HEK293 (cell line): Measurements from ENCODE around the gene SLC44A1.

Source experiments
- CTCF ChIA-PET: fragments of 350-600 bp; formaldehyde crosslinking; extraction: SDS; loops from one replicate; lab custom pipeline; 2021; ENCODE audit warnings: antibody characterized with exemption; lab: Yijun Ruan, JAX
- POLR2A ChIA-PET: fragments of 300-600 bp; formaldehyde crosslinking; extraction: SDS; loops from one replicate; lab custom pipeline; 2020; ENCODE audit warnings: antibody characterized with exemption, inconsistent platforms; lab: Yijun Ruan, JAX
- H3K27ac ChIP-seq: fragments of 200-500 bp; sonication (Bioruptor generic); 2 replicates; pipeline ENCODE4 v1.5.1; 2014; ENCODE audit warnings: low read depth, low read length, control low read depth, inconsistent platforms; ENCODE audit errors: extremely low read depth
- H3K36me3 ChIP-seq, 2 experiments: fragments of 200-500 bp in 1 of 2; sonication (Bioruptor generic) in 1 of 2; 1 replicate in 1 of 2; 2 replicates in 1 of 2; pipeline ENCODE4 v1.5.1; 2014 to 2017; ENCODE audit warnings: inconsistent platforms in 2 of 2, low read length in 2 of 2; ENCODE audit not compliant: control insufficient read depth in 2 of 2, insufficient read depth in 1 of 2
- H3K4me1 ChIP-seq: fragments of 200-500 bp; sonication (Bioruptor generic); 2 replicates; pipeline ENCODE4 v1.5.1; 2014; ENCODE audit warnings: mild to moderate bottlenecking, low read length, inconsistent platforms; ENCODE audit not compliant: control insufficient read depth, insufficient read depth
- H3K4me3 ChIP-seq: 2 replicates; pipeline ENCODE4 v1.5.1; 2011; ENCODE audit warnings: low read depth, mild to moderate bottlenecking, control low read depth, low read length, moderate library complexity
- H3K9me3 ChIP-seq: fragments of 200-500 bp; sonication (Bioruptor generic); 2 replicates; pipeline ENCODE4 v1.5.1; 2014; ENCODE audit warnings: low read depth, low read length, inconsistent platforms; ENCODE audit not compliant: control insufficient read depth, insufficient read depth
- EGR2 ChIP-seq: fragments of 450-650 bp; formaldehyde crosslinking; IDR thresholded peaks from 2 replicates; pipeline ENCODE4 v1.5.1; 2016; ENCODE audit warnings: low read depth, missing biosample characterization, missing genetic modification characterization
- GLI4 ChIP-seq: fragments of 450-650 bp; formaldehyde crosslinking; IDR thresholded peaks from 2 replicates; pipeline ENCODE4 v1.5.1; 2016; ENCODE audit warnings: missing biosample characterization, missing genetic modification characterization
- KLF8 ChIP-seq: fragments of 450-650 bp; formaldehyde crosslinking; IDR thresholded peaks from 2 replicates; pipeline ENCODE4 v1.5.1; 2016; ENCODE audit warnings: missing biosample characterization, missing genetic modification characterization
- OSR2 ChIP-seq: fragments of 450-650 bp; formaldehyde crosslinking; IDR thresholded peaks from 2 replicates; pipeline ENCODE4 v1.5.1; 2016; ENCODE audit warnings: missing biosample characterization, missing genetic modification characterization
- SALL2 ChIP-seq: fragments of 450-650 bp; formaldehyde crosslinking; IDR thresholded peaks from 2 replicates; pipeline ENCODE4 v1.5.0; 2017; ENCODE audit warnings: missing biosample characterization, mild to moderate bottlenecking, missing genetic modification characterization, borderline replicate concordance
- SP7 ChIP-seq: fragments of 450-650 bp; formaldehyde crosslinking; IDR thresholded peaks from 2 replicates; pipeline ENCODE4 v1.5.1; 2016; ENCODE audit warnings: missing biosample characterization, missing genetic modification characterization
- WT1 ChIP-seq: fragments of 450-650 bp; formaldehyde crosslinking; IDR thresholded peaks from 2 replicates; pipeline ENCODE4 v1.5.1; 2016; ENCODE audit warnings: missing biosample characterization, missing genetic modification characterization
- ZBTB1 ChIP-seq: fragments of 450-650 bp; formaldehyde crosslinking; IDR thresholded peaks from 2 replicates; pipeline ENCODE4 v1.5.1; 2016; ENCODE audit warnings: missing biosample characterization, missing genetic modification characterization
- ZBTB20 ChIP-seq: fragments of 450-650 bp; formaldehyde crosslinking; IDR thresholded peaks from 2 replicates; pipeline ENCODE4 v1.5.1; 2016; ENCODE audit warnings: missing biosample characterization, missing genetic modification characterization
- ZBTB48 ChIP-seq: fragments of 450-650 bp; formaldehyde crosslinking; IDR thresholded peaks from 2 replicates; pipeline ENCODE4 v1.5.1; 2016; ENCODE audit warnings: missing biosample characterization, missing genetic modification characterization
- ZIC2 ChIP-seq: fragments of 450-650 bp; formaldehyde crosslinking; IDR thresholded peaks from 2 replicates; pipeline ENCODE4 v1.5.1; 2016; ENCODE audit warnings: missing biosample characterization, missing genetic modification characterization
- ZNF112 ChIP-seq: fragments of 450-650 bp; formaldehyde crosslinking; IDR thresholded peaks from 2 replicates; pipeline ENCODE4 v1.5.0; 2017; ENCODE audit warnings: missing biosample characterization, missing genetic modification characterization
- ZNF138 ChIP-seq: fragments of 450-650 bp; formaldehyde crosslinking; IDR thresholded peaks from 2 replicates; pipeline ENCODE4 v1.5.1; 2016; ENCODE audit warnings: missing biosample characterization, missing genetic modification characterization, borderline replicate concordance
- ZNF169 ChIP-seq: fragments of 450-650 bp; formaldehyde crosslinking; IDR thresholded peaks from 2 replicates; pipeline ENCODE4 v1.5.1; 2016; ENCODE audit warnings: missing biosample characterization, missing genetic modification characterization
- ZNF174 ChIP-seq: fragments of 450-650 bp; formaldehyde crosslinking; IDR thresholded peaks from 2 replicates; pipeline ENCODE4 v1.5.0; 2017; ENCODE audit warnings: missing biosample characterization, mild to moderate bottlenecking, missing genetic modification characterization
- ZNF19 ChIP-seq: fragments of 450-650 bp; formaldehyde crosslinking; IDR thresholded peaks from 2 replicates; pipeline ENCODE4; 2016; ENCODE audit warnings: missing biosample characterization, missing genetic modification characterization, low read depth
- ZNF621 ChIP-seq: fragments of 450-650 bp; formaldehyde crosslinking; IDR thresholded peaks from 2 replicates; pipeline ENCODE4 v1.5.1; 2017; ENCODE audit warnings: missing biosample characterization, missing genetic modification characterization
- ZNF654 ChIP-seq: fragments of 450-650 bp; formaldehyde crosslinking; IDR thresholded peaks from 2 replicates; pipeline ENCODE4 v1.5.1; 2016; ENCODE audit warnings: low read depth, missing biosample characterization, missing genetic modification characterization
- ZNF768 ChIP-seq: fragments of 450-650 bp; formaldehyde crosslinking; IDR thresholded peaks from 2 replicates; pipeline ENCODE4 v1.5.1; 2018; ENCODE audit warnings: missing biosample characterization, mild to moderate bottlenecking, missing genetic modification characterization
- ZNF777 ChIP-seq: fragments of 450-650 bp; formaldehyde crosslinking; IDR thresholded peaks from 2 replicates; pipeline ENCODE4 v1.5.1; 2017; ENCODE audit warnings: missing biosample characterization, missing genetic modification characterization, borderline replicate concordance
- ZNF785 ChIP-seq: fragments of 450-650 bp; formaldehyde crosslinking; IDR thresholded peaks from 2 replicates; pipeline ENCODE4 v1.5.1; 2016; ENCODE audit warnings: missing biosample characterization, missing genetic modification characterization
- ZSCAN30 ChIP-seq: fragments of 450-650 bp; IDR thresholded peaks from 2 replicates; pipeline ENCODE4 v1.5.1; 2018; ENCODE audit warnings: missing biosample characterization, mild to moderate bottlenecking, missing genetic modification characterization, moderate library complexity
- TF ChIP-seq, protein P1 (sequence below): fragments of 450-650 bp; formaldehyde crosslinking; IDR thresholded peaks from 2 replicates; pipeline ENCODE4 v1.5.1; 2016; ENCODE audit warnings: missing biosample characterization, missing genetic modification characterization
- TF ChIP-seq, protein P2 (sequence below): fragments of 450-650 bp; formaldehyde crosslinking; IDR thresholded peaks from 2 replicates; pipeline ENCODE4 v1.5.1; 2017; ENCODE audit warnings: missing biosample characterization, missing genetic modification characterization
- TF ChIP-seq, protein P3 (sequence below): fragments of 450-650 bp; formaldehyde crosslinking; IDR thresholded peaks from 2 replicates; pipeline ENCODE4 v1.5.1; 2016; ENCODE audit warnings: missing biosample characterization, missing genetic modification characterization

Gene SLC44A1

DNA sequence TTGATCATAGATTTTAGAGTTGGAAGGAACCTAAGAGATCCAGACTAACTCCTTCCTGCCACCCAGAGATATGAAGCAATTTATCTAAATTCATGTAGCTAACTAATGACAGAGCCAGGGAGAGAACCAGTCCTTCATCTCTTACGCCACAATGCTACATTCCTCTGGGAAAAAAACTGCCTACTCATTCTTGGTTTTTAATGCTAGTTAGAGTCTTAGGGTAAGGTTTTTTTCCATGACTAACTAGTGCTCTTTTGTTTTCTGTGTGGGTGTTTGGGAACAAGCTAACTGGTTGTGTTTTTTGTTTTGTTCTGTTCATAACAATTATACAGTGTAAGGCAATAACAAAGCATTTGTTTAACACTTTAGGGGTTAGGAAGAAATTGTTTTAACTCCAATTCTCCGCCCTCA, 52.4 kb downstream of the SLC44A1 start:
- CTCF ChIA-PET = no interaction called here
- H3K9me3 ChIP-seq = no peaks in the 10 kb centered on the region
- peaks cover 0 to 17% of the 10 kb centered on the region in 2 experiments; a peak in 2 of 3 replicates for H3K36me3 ChIP-seq
- TF ChIP-seq ZNF654 (tag by site-specific recombination) = no peak
- TF ChIP-seq ZNF777 (tag by site-specific recombination) = no peak
- TF ChIP-seq, protein P1, sequence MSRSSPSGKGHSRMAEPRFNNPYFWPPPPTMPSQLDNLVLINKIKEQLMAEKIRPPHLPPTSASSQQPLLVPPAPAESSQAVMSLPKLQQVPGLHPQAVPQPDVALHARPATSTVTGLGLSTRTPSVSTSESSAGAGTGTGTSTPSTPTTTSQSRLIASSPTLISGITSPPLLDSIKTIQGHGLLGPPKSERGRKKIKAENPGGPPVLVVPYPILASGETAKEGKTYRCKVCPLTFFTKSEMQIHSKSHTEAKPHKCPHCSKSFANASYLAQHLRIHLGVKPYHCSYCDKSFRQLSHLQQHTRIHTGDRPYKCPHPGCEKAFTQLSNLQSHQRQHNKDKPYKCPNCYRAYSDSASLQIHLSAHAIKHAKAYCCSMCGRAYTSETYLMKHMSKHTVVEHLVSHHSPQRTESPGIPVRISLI (tag by site-specific recombination) = no peak
- TF ChIP-seq ZSCAN30 (tag by site-specific recombination) = no peak
- no peak for TF ChIP-seq SP7 (tag by site-specific recombination)
- TF ChIP-seq KLF8 (tag by site-specific recombination) = no peak
- TF ChIP-seq EGR2 (tag by site-specific recombination) = no peak
- no peak for TF ChIP-seq GLI4 (tag by site-specific recombination)
- TF ChIP-seq ZBTB1 = no peak
- H3K4me1 ChIP-seq = no peaks in the 10 kb centered on the region; the same call in 1 of the 2 replicates
- no peak overlapping the region for H3K4me3 ChIP-seq
- H3K27ac ChIP-seq = no peak overlapping the region
- POLR2A ChIA-PET = no interaction called here

DNA sequence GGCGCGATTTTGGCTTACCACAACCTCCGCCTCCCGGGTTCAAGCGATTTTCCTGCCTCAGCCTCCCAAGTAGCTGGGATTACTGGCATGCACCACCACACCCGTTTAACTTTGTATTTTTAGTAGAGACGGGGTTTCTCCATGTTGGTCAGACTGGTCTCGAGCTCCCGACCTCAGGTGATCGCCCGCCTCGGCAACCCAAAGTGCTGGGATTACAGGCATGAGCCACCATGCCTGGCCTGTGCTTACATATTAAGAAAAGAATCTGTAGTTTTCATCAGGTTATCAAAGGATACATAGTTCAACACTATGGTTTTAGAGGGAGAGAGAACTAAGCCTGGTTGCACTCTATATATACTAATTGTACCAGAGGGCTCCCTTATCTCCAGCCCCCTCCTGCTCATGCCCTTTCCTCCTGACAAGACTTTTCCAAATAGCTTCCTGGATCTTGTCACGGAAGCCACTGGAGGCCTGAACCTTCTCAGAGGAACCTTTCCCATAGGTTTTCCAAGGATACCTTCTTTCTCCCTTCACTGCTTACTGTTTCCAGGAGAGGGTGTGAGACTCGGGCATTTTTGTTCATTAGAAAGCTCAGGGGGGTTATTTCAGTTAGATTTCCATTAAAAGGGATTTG, 53.1 kb downstream of the SLC44A1 start:
- CTCF ChIA-PET = interaction anchor here (0.5 to 0.7 kb wide), 2 partner anchors 149 to 554 kb away, joined by 3 to 5 read pairs; no protein-coding TSS in a partner anchor
- H3K9me3 ChIP-seq = no peaks in the 10 kb centered on the region
- no peak for TF ChIP-seq ZNF169 (tag by site-specific recombination)
- no peak for TF ChIP-seq ZNF138 (tag by site-specific recombination)
- TF ChIP-seq, all 188 proteins: peak for 0
- Histone ChIP-seq H3K4me3 (no peak overlapping the region), H3K4me1 (no peaks in the 10 kb centered on the region; the same call in 1 of the 2 replicates), H3K36me3 (peaks cover 0 to 17% of the 10 kb centered on the region in 2 experiments; a peak in 2 of 3 replicates), H3K27ac (no peak overlapping the region)
- POLR2A ChIA-PET = no interaction called here

DNA sequence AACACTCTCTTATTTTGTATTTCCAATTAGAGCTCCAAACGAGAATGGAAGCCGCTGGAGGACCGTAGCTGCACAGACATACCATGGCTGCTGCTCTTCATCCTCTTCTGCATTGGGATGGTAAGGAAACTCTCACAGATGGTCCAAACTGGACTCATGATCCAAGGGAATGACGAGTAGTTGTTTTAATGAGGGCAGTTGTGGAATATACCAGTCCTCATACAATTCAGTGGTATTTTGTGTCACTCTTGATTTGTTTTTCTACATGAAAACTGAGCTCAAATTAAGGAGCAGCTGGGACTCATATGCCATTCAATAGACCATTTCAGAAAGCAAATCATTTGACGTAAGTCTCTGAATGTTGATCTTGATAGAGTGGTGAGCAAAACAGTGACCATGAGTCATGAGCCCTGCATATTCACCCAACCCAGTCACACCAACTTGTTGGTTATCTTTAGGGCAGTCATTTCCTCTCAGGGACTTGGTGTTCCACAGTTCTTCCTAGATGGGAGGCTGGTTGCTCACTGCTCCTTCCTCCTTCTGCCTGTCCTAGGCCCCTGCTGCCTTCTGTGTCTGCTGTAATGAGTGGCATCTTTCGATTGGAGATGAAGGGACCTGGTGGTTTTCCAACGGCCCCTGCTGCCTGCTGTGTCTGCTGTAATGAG, 54.9 kb downstream of the SLC44A1 start:
- H3K36me3 ChIP-seq = peaks cover 0 to 21% of the 10 kb centered on the region in 2 experiments; a peak in 2 of 3 replicates
- no peak overlapping the region for H3K4me3 ChIP-seq
- POLR2A ChIA-PET = interaction anchor here (0.5 kb wide), 1 partner anchor 90 kb away, joined by 5 read pairs; no protein-coding TSS in a partner anchor
- TF ChIP-seq, protein P2, sequence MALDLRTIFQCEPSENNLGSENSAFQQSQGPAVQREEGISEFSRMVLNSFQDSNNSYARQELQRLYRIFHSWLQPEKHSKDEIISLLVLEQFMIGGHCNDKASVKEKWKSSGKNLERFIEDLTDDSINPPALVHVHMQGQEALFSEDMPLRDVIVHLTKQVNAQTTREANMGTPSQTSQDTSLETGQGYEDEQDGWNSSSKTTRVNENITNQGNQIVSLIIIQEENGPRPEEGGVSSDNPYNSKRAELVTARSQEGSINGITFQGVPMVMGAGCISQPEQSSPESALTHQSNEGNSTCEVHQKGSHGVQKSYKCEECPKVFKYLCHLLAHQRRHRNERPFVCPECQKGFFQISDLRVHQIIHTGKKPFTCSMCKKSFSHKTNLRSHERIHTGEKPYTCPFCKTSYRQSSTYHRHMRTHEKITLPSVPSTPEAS (tag by site-specific recombination) = no peak
- TF ChIP-seq ZIC2 (tag by site-specific recombination) (no peak), ZNF621 (tag by site-specific recombination) (no peak), ZNF112 (tag by site-specific recombination) (no peak), ZNF174 (tag by site-specific recombination) (no peak), SP7 (tag by site-specific recombination) (no peak), SALL2 (tag by site-specific recombination) (no peak), ZBTB48 (no peak), ZNF785 (tag by site-specific recombination) (no peak), ZBTB20 (tag by site-specific recombination) (no peak), OSR2 (tag by site-specific recombination) (no peak), ZNF19 (no peak), ZNF768 (no peak), WT1 (tag by site-specific recombination) (no peak), ZSCAN30 (tag by site-specific recombination) (no peak)
- TF ChIP-seq, protein P3, sequence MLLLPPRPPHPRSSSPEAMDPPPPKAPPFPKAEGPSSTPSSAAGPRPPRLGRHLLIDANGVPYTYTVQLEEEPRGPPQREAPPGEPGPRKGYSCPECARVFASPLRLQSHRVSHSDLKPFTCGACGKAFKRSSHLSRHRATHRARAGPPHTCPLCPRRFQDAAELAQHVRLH (tag by site-specific recombination) = no peak
- TF ChIP-seq, all 188 proteins: peak for 0
- CTCF ChIA-PET = interaction anchor here (1.0 kb wide), 1 partner anchor 19 kb away, joined by 3 read pairs; no protein-coding TSS in a partner anchor
- H3K27ac ChIP-seq = no peak overlapping the region
- H3K4me1 ChIP-seq = no peaks in the 10 kb centered on the region; the same call in 1 of the 2 replicates
- H3K9me3 ChIP-seq = no peaks in the 10 kb centered on the region
